ENCODE measurements around the gene SEPTIN3.

SEPTIN3 gene

GRCh38 chr22:41979423-41980250 lies 10.4 kb downstream of the SEPTIN3 start:
- H3K9me3 Mint-ChIP-seq: no peaks in the 10 kb centered on the region
- H3K4me1 Mint-ChIP-seq (ENCODE audit: low read depth): peaks cover 5% of the 10 kb centered on the region
- peaks cover 29% of the 10 kb centered on the region for H3K27me3 Mint-ChIP-seq
- H3K4me3 Mint-ChIP-seq: no peak overlapping the region
- no peak overlapping the region for H3K27ac Mint-ChIP-seq
- no peaks in the 10 kb centered on the region for H3K36me3 Mint-ChIP-seq (ENCODE audit: low read depth)

DNA sequence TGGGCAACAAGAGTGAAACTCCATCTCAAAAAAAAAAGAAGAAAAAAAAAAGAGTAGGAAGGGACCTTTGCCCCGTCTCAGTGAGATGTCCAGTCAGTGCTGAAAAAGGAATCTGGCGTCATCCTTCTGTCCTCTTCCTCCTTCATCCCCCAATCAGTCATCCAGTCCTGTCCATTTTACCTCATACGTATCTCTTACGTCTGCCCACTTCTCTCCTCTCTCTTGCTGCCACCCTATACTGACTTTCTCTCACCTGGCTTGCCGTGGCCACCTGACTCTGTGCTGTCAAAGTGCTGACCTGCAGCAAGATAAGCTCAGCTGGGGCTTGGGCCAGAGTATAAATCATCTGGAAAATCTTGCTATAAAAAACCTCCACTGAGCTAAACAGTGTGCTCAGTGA lies 13.6 kb downstream of the SEPTIN3 start:
- H3K27ac Mint-ChIP-seq: no peak overlapping the region
- no peaks in the 10 kb centered on the region for H3K4me1 Mint-ChIP-seq (ENCODE audit: low read depth)
- peaks cover 4% of the 10 kb centered on the region for H3K27me3 Mint-ChIP-seq
- H3K9me3 Mint-ChIP-seq: no peaks in the 10 kb centered on the region
- no peak overlapping the region for H3K4me3 Mint-ChIP-seq
- H3K36me3 Mint-ChIP-seq (ENCODE audit: low read depth): no peaks in the 10 kb centered on the region

DNA sequence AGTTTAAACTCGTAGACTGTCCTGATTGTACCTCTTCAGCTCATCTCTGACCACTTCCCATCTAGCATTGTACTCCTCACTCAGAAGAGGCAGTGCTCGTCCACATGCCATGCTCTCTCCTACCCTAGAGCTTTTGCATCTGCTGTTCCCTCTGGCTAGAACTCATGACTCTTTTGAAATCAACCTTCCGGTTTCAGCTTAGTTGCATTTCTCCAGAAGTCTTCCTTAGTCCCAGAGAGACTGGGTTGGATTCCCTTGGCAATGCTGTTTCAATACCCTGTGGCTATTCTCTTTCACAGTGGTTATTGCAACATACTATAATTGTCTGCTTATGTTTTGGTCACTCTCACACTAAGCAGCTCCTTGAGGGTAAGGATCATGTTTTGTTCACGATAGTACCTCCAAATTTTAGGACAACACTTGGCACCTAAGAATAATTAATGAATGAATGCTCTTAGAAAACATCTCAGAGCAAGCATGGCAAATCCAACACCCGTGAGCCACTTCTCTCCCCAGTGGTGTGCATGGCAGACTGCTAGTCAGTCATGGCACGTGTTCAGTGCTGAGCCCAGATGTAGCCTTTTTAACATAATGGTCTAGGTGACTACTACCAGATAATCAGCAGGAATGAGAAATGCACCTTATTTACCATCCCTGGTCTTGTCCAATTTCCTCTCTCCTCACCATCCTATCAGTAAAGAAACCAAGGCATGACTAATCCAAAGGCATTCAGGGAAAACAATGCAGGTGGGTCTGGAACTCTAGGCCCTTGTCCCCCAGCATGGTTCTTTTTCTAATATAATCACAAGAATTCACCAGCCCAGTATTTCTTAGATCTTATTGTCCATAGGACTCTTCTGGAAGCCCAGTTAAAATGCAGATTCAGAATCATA lies 14.5 kb downstream of the SEPTIN3 start:
- Mint-ChIP-seq H3K4me1 (ENCODE audit: low read depth) (no peaks in the 10 kb centered on the region), H3K9me3 (no peaks in the 10 kb centered on the region), H3K27me3 (peaks cover 3% of the 10 kb centered on the region), H3K36me3 (ENCODE audit: low read depth) (no peaks in the 10 kb centered on the region), H3K4me3 (no peak overlapping the region), H3K27ac (no peak overlapping the region)

- no peak overlapping the region for H3K4me3 Mint-ChIP-seq
- no peak overlapping the region for H3K27ac Mint-ChIP-seq
Measured at GRCh38 chr22:41987276-41987675, 18.0 kb downstream of the SEPTIN3 start.

DNA sequence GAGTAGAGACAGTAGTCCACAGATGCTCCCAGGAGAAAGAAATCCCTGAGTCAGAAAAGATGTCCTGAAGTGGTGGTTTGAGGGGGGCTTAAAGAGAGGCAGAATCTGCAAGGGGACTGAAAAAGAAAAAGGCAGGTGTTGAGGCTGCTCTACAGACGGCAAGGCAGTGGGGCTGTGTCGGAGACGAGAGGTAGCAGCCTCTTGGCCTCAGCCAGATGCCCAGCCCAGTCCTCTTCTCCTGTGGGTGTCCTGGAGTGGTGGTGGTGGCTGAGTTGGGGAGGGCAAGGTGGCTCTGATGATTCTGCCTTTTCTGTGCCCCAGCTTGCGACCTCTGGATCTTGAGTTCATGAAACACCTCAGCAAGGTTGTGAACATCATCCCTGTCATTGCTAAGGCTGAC lies 20.0 kb downstream of the SEPTIN3 start:
- H3K36me3 Mint-ChIP-seq (ENCODE audit: low read depth): no peaks in the 10 kb centered on the region
- peaks cover 10% of the 10 kb centered on the region for H3K27me3 Mint-ChIP-seq
- no peaks in the 10 kb centered on the region for H3K9me3 Mint-ChIP-seq
- no peaks in the 10 kb centered on the region for H3K4me1 Mint-ChIP-seq (ENCODE audit: low read depth)
- H3K27ac Mint-ChIP-seq: no peak overlapping the region
- H3K4me3 Mint-ChIP-seq: no peak overlapping the region

More at GRCh38 chr22:41987276-41987675, 18.0 kb downstream of the SEPTIN3 start:
- peaks cover 6% of the 10 kb centered on the region for H3K27me3 Mint-ChIP-seq
- H3K9me3 Mint-ChIP-seq: no peaks in the 10 kb centered on the region
- H3K4me1 Mint-ChIP-seq (ENCODE audit: low read depth): no peaks in the 10 kb centered on the region
- H3K36me3 Mint-ChIP-seq (ENCODE audit: low read depth): no peaks in the 10 kb centered on the region

DNA sequence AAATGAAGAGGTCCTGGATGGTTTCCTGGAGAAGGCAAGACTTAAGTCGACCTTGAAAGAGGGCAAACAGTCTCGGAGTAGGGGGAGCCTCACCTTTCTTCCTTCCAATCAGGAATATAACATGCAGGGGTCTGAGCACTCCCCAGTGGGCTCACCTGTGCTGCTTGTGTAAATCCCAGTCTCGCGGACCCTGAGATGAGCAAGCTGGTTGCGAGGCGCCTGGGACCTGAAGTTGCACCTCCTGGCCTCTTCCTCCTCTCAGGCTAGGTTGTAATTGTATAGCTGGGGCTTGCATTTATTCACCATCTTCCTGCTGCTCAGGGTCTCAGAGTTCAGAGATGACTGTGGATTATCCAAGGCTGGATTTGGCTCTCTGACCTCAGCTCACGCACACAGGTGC lies 21.9 kb downstream of the SEPTIN3 start:
- Mint-ChIP-seq H3K36me3 (ENCODE audit: low read depth) (no peaks in the 10 kb centered on the region), H3K4me3 (no peak overlapping the region), H3K4me1 (ENCODE audit: low read depth) (no peaks in the 10 kb centered on the region), H3K27me3 (peaks cover 10% of the 10 kb centered on the region), H3K27ac (no peak overlapping the region), H3K9me3 (no peaks in the 10 kb centered on the region)

DNA sequence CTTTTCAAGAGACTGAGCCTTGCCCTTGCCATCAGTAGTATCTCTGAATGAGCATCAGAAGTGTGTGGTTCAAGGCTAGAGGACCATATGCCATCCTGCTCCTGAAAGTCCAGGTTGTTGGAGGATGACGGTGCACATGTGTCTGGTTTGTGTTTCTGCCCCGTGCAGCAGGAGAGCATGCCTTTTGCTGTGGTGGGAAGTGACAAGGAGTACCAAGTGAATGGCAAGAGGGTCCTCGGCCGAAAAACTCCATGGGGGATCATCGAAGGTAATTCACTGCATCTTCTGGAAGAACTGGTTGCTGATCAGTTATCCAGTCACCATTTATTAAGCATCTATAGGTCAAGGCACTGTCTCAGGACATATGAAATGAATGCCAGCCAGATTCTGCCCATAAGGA lies 23.3 kb downstream of the SEPTIN3 start:
- no peak overlapping the region for H3K4me3 Mint-ChIP-seq
- H3K36me3 Mint-ChIP-seq (ENCODE audit: low read depth): no peaks in the 10 kb centered on the region
- peaks cover 10% of the 10 kb centered on the region for H3K27me3 Mint-ChIP-seq
- no peaks in the 10 kb centered on the region for H3K4me1 Mint-ChIP-seq (ENCODE audit: low read depth)
- no peaks in the 10 kb centered on the region for H3K9me3 Mint-ChIP-seq
- H3K27ac Mint-ChIP-seq: no peak overlapping the region

GRCh38 chr22:41995211-41995610 lies 26.0 kb downstream of the SEPTIN3 start:
- Mint-ChIP-seq H3K36me3 (ENCODE audit: low read depth) (no peaks in the 10 kb centered on the region), H3K4me3 (no peak overlapping the region)

GRCh38 chr22:41996826-41997225 lies 27.6 kb downstream of the SEPTIN3 start:
- H3K9me3 Mint-ChIP-seq: peaks cover 6% of the 10 kb centered on the region
- peaks cover 22% of the 10 kb centered on the region for H3K4me1 Mint-ChIP-seq (ENCODE audit: low read depth)
- H3K4me3 Mint-ChIP-seq: no peak overlapping the region
- H3K27me3 Mint-ChIP-seq: peaks cover 4% of the 10 kb centered on the region
- peaks cover 9% of the 10 kb centered on the region for H3K36me3 Mint-ChIP-seq (ENCODE audit: low read depth)
- H3K27ac Mint-ChIP-seq: no peak overlapping the region

More at GRCh38 chr22:41995211-41995610, 26.0 kb downstream of the SEPTIN3 start:
- Mint-ChIP-seq H3K4me1 (ENCODE audit: low read depth) (peaks cover 21% of the 10 kb centered on the region), H3K27ac (no peak overlapping the region), H3K27me3 (peaks cover 7% of the 10 kb centered on the region), H3K9me3 (peaks cover 3% of the 10 kb centered on the region)

DNA sequence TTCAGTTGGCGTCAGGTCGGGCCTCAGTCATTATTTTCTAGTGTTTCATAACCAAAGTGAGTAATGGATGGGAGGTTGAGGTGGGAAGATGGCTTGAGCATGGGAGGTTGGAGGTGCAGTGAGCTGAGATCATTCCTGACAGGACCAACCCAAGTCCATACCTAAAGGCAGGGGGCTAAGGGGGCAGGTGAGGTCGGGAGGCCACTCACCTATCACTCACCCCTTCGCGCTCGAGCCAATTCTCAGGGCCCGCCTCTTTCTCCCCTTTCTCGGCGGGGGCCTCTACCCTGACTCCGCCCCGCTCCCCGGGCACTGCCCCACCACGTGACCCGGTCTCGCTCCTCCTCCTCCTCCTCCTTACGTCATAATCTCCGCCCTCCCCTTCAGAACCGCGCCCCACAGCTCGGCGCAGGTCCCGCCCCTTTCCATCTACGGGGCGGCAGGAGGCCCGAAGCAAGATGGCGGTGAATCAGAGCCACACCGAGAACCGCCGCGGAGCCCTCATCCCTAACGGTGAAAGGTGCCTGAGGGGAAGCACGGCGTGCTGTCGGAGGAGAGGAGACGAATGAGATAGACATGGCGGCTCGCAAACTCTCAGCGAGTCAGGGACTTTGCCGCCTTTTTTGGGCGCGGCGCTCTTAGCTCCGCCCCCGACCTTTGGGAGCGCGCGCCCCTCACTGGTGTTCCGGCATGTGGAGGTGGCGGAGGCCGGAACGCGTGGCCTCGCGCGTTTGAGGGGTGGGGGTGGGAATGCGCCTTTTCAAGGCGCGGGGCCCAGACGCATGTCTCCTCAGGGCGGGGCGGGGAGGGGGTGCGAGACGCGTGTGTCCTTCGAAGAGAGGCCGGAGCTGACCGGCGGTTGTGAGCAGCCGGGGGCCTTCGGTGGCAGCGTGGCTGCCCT lies 29.4 kb downstream of the SEPTIN3 start, which contains the start of gene WBP2NL:
TSS of gene WBP2NL (plus strand) at position 428 of the 901 bp plus-strand sequence. CDS start at position 459, 31 bp downstream.
- H3K27ac Mint-ChIP-seq: peak within 1 kb of the TSS; percentile 90
- H3K4me1 Mint-ChIP-seq (ENCODE audit: low read depth): peaks cover 22% of the 10 kb centered on the region
- H3K9me3 Mint-ChIP-seq: peaks cover 10% of the 10 kb centered on the region
- no peaks in the 10 kb centered on the region for H3K27me3 Mint-ChIP-seq
- H3K4me3 Mint-ChIP-seq: peak within 1 kb of the TSS; percentile 89
- H3K36me3 Mint-ChIP-seq (ENCODE audit: low read depth): peaks cover 11% of the 10 kb centered on the region

DNA sequence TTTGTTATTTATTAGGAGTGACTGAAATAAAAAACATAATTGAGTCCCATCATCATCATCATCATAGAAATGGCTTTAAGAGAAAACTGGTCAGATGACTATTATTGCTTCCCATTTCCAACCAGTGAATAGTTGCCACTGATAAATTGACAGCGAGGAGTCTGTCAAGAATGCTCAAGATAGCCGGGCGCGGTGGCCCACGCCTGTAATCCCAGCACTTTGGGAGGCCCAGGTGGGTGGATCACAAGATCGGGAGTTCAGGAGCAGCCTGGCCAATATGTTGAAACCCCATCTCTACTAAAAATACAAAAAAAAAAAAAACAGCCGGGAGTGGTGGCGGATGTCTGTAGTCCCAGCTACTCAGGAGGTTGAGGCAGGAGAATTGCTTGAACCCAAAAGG lies 31.2 kb downstream of the SEPTIN3 start:
- Mint-ChIP-seq H3K36me3 (ENCODE audit: low read depth) (peaks cover 11% of the 10 kb centered on the region), H3K27ac (no peak overlapping the region), H3K9me3 (peaks cover 12% of the 10 kb centered on the region), H3K4me1 (ENCODE audit: low read depth) (peaks cover 22% of the 10 kb centered on the region), H3K27me3 (no peaks in the 10 kb centered on the region), H3K4me3 (no peak overlapping the region)

GRCh38 chr22:42001121-42001520 lies 31.9 kb downstream of the SEPTIN3 start:
- peaks cover 16% of the 10 kb centered on the region for H3K9me3 Mint-ChIP-seq

GRCh38 chr22:42001706-42002105 lies 32.5 kb downstream of the SEPTIN3 start:
- Mint-ChIP-seq H3K27me3 (no peaks in the 10 kb centered on the region), H3K36me3 (ENCODE audit: low read depth) (peaks cover 11% of the 10 kb centered on the region), H3K27ac (no peak overlapping the region), H3K9me3 (peaks cover 16% of the 10 kb centered on the region), H3K4me1 (ENCODE audit: low read depth) (peaks cover 22% of the 10 kb centered on the region), H3K4me3 (no peak overlapping the region)

More at GRCh38 chr22:42001121-42001520, 31.9 kb downstream of the SEPTIN3 start:
- peaks cover 22% of the 10 kb centered on the region for H3K4me1 Mint-ChIP-seq (ENCODE audit: low read depth)
- H3K27ac Mint-ChIP-seq: no peak overlapping the region
- no peak overlapping the region for H3K4me3 Mint-ChIP-seq
- no peaks in the 10 kb centered on the region for H3K27me3 Mint-ChIP-seq
- H3K36me3 Mint-ChIP-seq (ENCODE audit: low read depth): peaks cover 11% of the 10 kb centered on the region

DNA sequence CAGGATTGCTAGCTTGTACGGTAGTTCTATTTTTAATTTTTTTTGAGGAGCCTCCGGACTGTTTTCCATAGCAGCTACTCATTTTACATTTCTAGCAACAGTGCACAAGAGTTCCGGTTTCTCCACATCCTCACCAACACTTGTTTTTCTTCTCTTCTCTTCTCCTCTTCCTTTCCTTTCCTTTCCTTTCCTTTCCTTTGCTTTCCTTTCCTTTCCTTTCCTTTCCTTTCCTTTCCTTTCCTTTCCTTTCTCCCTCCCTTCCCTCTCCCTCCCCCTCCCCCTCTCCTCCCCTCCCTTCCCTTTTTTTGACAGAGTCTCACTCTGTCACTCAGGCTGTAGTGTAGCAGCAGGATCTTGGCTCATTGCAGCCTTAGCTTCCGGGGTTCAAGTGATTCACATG lies 38.7 kb downstream of the SEPTIN3 start:
- Mint-ChIP-seq H3K9me3 (peaks cover 19% of the 10 kb centered on the region), H3K36me3 (ENCODE audit: low read depth) (peaks cover 8% of the 10 kb centered on the region), H3K4me1 (ENCODE audit: low read depth) (no peaks in the 10 kb centered on the region), H3K27me3 (peaks cover 12% of the 10 kb centered on the region), H3K27ac (no peak overlapping the region), H3K4me3 (no peak overlapping the region)

Data from stimulated activated naive CD8-positive, alpha-beta T cell treated with anti-CD3 and anti-CD28 coated beads, Interleukin-15, Interleukin-2, amounts not matched to agents 100 ng/mL and 50 ng/mL, for 24 hours (primary cell).